CD4-positive, alpha-beta T cell treated with Interleukin-6 at 100 ng/mL for 8 hours (primary cell): ENCODE data around the gene COASY.

Source experiments
- DNase-seq: peaks from one replicate; pipeline ENCODE4 v3.0.0-alpha.2; 2020; ENCODE audit warnings: mixed read lengths, low spot score

COASY gene

DNA sequence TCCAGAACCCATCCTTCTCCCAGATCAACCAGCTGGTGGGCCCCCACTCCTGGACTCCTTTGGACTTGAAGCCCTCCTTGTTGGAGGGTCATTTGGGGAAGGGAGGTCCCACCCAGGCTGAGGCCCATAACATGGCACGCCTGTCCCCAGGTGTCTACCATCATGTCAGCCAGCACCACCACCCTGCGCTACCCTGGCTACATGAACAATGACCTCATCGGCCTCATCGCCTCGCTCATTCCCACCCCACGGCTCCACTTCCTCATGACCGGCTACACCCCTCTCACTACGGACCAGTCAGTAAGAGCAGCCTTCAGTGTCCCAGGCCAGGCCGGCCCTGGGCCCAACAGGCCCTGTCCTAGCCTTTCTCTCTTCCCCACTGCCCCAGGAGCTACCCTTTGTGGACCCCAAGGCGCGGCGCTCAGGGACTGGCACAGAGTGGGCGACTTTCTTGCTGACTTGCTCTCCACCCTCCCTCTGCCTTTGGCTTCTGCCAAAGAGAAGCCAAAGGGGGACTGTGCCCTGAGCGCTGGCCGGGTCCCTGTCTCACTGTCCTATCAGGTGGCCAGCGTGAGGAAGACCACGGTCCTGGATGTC is 51.8 kb downstream of the COASY start:
- no peak for DNase-seq
